ENCODE results near the gene PINLYP.

PINLYP gene

GRCh38 chr19:43551399-43552197 is 24.0 kb upstream of the PINLYP start:
- DNase-seq: no peak

- no peak for DNase-seq
These were observed 23.5 kb upstream of the PINLYP start for GRCh38 chr19:43552198-43552450.

GRCh38 chr19:43552616-43553015 is 23.0 kb upstream of the PINLYP start:
- DNase-seq: no peak

GRCh38 chr19:43553656-43554055 is 21.9 kb upstream of the PINLYP start:
- DNase-seq: no peak

GRCh38 chr19:43554317-43554895 is 21.2 kb upstream of the PINLYP start:
- no peak for DNase-seq

GRCh38 chr19:43555185-43555770 is 20.3 kb upstream of the PINLYP start:
- peak; percentile 55 for DNase-seq

- no peak for DNase-seq
These were observed 14.9 kb upstream of the PINLYP start for GRCh38 chr19:43560687-43561086.

- no peak for DNase-seq
These were observed 14.2 kb upstream of the PINLYP start for GRCh38 chr19:43561139-43561970.

- DNase-seq: no peak
These were observed 13.3 kb upstream of the PINLYP start for GRCh38 chr19:43562226-43562697.

GRCh38 chr19:43562698-43563241 is 12.8 kb upstream of the PINLYP start:
- no peak for DNase-seq

- DNase-seq: no peak
These were observed 11.7 kb upstream of the PINLYP start for GRCh38 chr19:43563816-43564457.

- no peak for DNase-seq
These were observed 10.8 kb upstream of the PINLYP start for GRCh38 chr19:43564800-43565199.

- no peak for DNase-seq
These were observed 5.9 kb upstream of the PINLYP start for GRCh38 chr19:43569657-43570056.

GRCh38 chr19:43570174-43570791 is 5.3 kb upstream of the PINLYP start:
- DNase-seq: peak; percentile 18

GRCh38 chr19:43572171-43572588 is 3.4 kb upstream of the PINLYP start:
- no peak for DNase-seq

- DNase-seq: peak; percentile 20
These were observed 1.0 kb upstream of the PINLYP start for GRCh38 chr19:43574424-43575155.

- DNase-seq: no peak
These were observed 616 bp downstream of the PINLYP start for GRCh38 chr19:43575955-43576878.

GRCh38 chr19:43578787-43579186 is 3.2 kb downstream of the PINLYP start:
- DNase-seq: no peak

GRCh38 chr19:43581467-43581866 is 5.9 kb downstream of the PINLYP start:
- DNase-seq: no peak

- no peak for DNase-seq
These were observed 6.9 kb downstream of the PINLYP start for GRCh38 chr19:43582495-43582894.

Measured in NCI-H1105 treated with DMSO at 0.1 percent for 48 hours (cell line).